Choroid plexus epithelial cell (primary cell): ENCODE measurements around the gene DIAPH2.

Experiments used
- DNase-seq: peaks from one replicate; pipeline ENCODE4 v3.0.0-alpha.2; 2010; ENCODE audit warnings: low read depth
- H3K4me3 ChIP-seq: 2 replicates; pipeline ENCODE4 v1.5.1; 2011; ENCODE audit warnings: low read depth, mild to moderate bottlenecking, control low read depth, low read length, moderate library complexity
- CTCF ChIP-seq: conservative IDR thresholded peaks from 2 replicates; pipeline ENCODE4 v1.5.1; 2011; ENCODE audit warnings: low read depth, mild to moderate bottlenecking, control low read depth, inconsistent platforms, low read length, moderate library complexity

DIAPH2 gene

GRCh38 chrX:96687776-96688175 lies 3.1 kb downstream of the DIAPH2 start:
- no peak for DNase-seq
- H3K4me3 ChIP-seq = no peak overlapping the region
- no peak for TF ChIP-seq CTCF

GRCh38 chrX:96688789-96689188 lies 4.1 kb downstream of the DIAPH2 start:
- TF ChIP-seq CTCF = no peak
- no peak for DNase-seq
- no peak overlapping the region for H3K4me3 ChIP-seq

GRCh38 chrX:96689991-96690390 lies 5.3 kb downstream of the DIAPH2 start:
- no peak overlapping the region for H3K4me3 ChIP-seq
- no peak for TF ChIP-seq CTCF
- DNase-seq = peak; percentile 22

GRCh38 chrX:96692454-96692853 lies 7.8 kb downstream of the DIAPH2 start:
- peak; percentile 26 for DNase-seq
- no peak for TF ChIP-seq CTCF
- no peak overlapping the region for H3K4me3 ChIP-seq

GRCh38 chrX:96692890-96693289 lies 8.2 kb downstream of the DIAPH2 start:
- no peak for TF ChIP-seq CTCF
- no peak for DNase-seq
- no peak overlapping the region for H3K4me3 ChIP-seq

- DNase-seq = no peak
- H3K4me3 ChIP-seq = no peak overlapping the region
- no peak for TF ChIP-seq CTCF
Measured at GRCh38 chrX:96693407-96693806, 8.8 kb downstream of the DIAPH2 start.

GRCh38 chrX:96696462-96696861 lies 11.8 kb downstream of the DIAPH2 start:
- no peak overlapping the region for H3K4me3 ChIP-seq
- DNase-seq = no peak
- no peak for TF ChIP-seq CTCF
